ENCODE results near the gene EEIG2. TPM values are rescaled to one million over a fixed set of nuclear protein-coding genes. Genes with fewer than 3 reads are reported as not detected.

The EEIG2 gene
- total RNA-seq, 1 experiment from 2014 or later: 16.0 TPM

GRCh38 chr1:108592030-108592759, 32.3 kb downstream of the EEIG2 start (continued):
- no peak for TF ChIP-seq ZBTB33 (IDR thresholded peaks at IDR 0.05; ENCODE audit: extremely low read depth, insufficient replicate concordance, low read length)
- no peak for TF ChIP-seq EZH2 (IDR thresholded peaks at IDR 0.05)

GRCh38 chr1:108593448-108593847, 33.5 kb downstream of the EEIG2 start:
- ATAC-seq: no peak
- POLR2A ChIA-PET: no interaction called here
- RAD21 ChIA-PET (ENCODE audit: low non-redundant PET in 1 of 2, low total read pairs in 2 of 2, uncharacterized antibody in 2 of 2, unreplicated experiment in 2 of 2): no interaction called here

More at GRCh38 chr1:108593448-108593847, 33.5 kb downstream of the EEIG2 start:
- Histone ChIP-seq H3K9ac (ENCODE audit: low read length) (no peak overlapping the region), H3K9me3 (ENCODE audit: control insufficient read depth in 1 of 2, insufficient read depth in 1 of 2, low read depth in 1 of 2, low read length in 2 of 2) (no peaks in the 10 kb centered on the region), H3K79me2 (ENCODE audit: insufficient read depth, low read length) (no peaks in the 10 kb centered on the region), H3K4me2 (ENCODE audit: low read length) (no peak overlapping the region), H3K27me3 (ENCODE audit: insufficient read depth, low read length) (no peaks in the 10 kb centered on the region), H4K20me1 (ENCODE audit: insufficient read depth) (no peaks in the 10 kb centered on the region), H3K4me3 (replicated peaks in 1 of 2; ENCODE audit: low read depth in 1 of 2, low read length in 2 of 2) (no peak overlapping the region), H2AFZ (ENCODE audit: low read depth, low read length, poor library complexity, severe bottlenecking) (no peak overlapping the region), H3K4me1 (ENCODE audit: control insufficient read depth in 1 of 2, insufficient read depth in 2 of 2, low read length in 2 of 2) (no peaks in the 10 kb centered on the region), H3K36me3 (ENCODE audit: control insufficient read depth in 1 of 2, insufficient read depth in 2 of 2, low read length in 2 of 2) (no peaks in the 10 kb centered on the region), H3K9me2 (ENCODE audit: insufficient read depth) (no peaks in the 10 kb centered on the region), H3K27ac (ENCODE audit: low read depth, low read length) (no peak overlapping the region)
- BruUV-seq (replicated peaks): no TSS peak
- DNase-seq (ENCODE audit: low read depth, low spot score): no peak
- intact Hi-C loops (cut with micrococcal nuclease): no loop called here
- CTCF ChIA-PET: no interaction called here
- no peak for TF ChIP-seq MAX (IDR thresholded peaks at IDR 0.05)
- TF ChIP-seq REST (IDR thresholded peaks at IDR 0.05; ENCODE audit: low read depth): no peak
